ENCODE measurements around the gene SYNE1.
A peak's percentile ranks its signal among the peaks of the same experiment; 100 is the strongest.
"Not testable (repeated sequence)": the region's sequence is repeated elsewhere in the genome, so short reads cannot be mapped to it uniquely, and the experiment has no call there.

Gene SYNE1

GRCh38 chr6:152566103-152566875 is 70.9 kb downstream of the SYNE1 start:
- no peak for FAIRE-seq

- no peak for FAIRE-seq
Observed at GRCh38 chr6:152563177-152563576, 74.0 kb downstream of the SYNE1 start.

- not testable (repeated sequence) for FAIRE-seq
Observed at GRCh38 chr6:152558798-152559197, 78.4 kb downstream of the SYNE1 start.

GRCh38 chr6:152557502-152557901 is 79.7 kb downstream of the SYNE1 start:
- FAIRE-seq = no peak

- no peak for FAIRE-seq
Observed at GRCh38 chr6:152554851-152555250, 82.3 kb downstream of the SYNE1 start.

- FAIRE-seq = peak; percentile 75
Observed at GRCh38 chr6:152552616-152553209, 84.4 kb downstream of the SYNE1 start.

GRCh38 chr6:152543519-152543918 is 93.6 kb downstream of the SYNE1 start:
- FAIRE-seq = no peak

GRCh38 chr6:152540381-152540780 is 96.8 kb downstream of the SYNE1 start:
- FAIRE-seq = no peak

- no peak for FAIRE-seq
Observed at GRCh38 chr6:152534541-152534940, 102.6 kb downstream of the SYNE1 start.

GRCh38 chr6:152532556-152533422 is 104.4 kb downstream of the SYNE1 start:
- no peak for FAIRE-seq

GRCh38 chr6:152531659-152532058 is 105.5 kb downstream of the SYNE1 start:
- FAIRE-seq = no peak

GRCh38 chr6:152529369-152529768 is 107.8 kb downstream of the SYNE1 start:
- FAIRE-seq = no peak

GRCh38 chr6:152514120-152514519 is 123.0 kb downstream of the SYNE1 start:
- not testable (repeated sequence) for FAIRE-seq

- FAIRE-seq = no peak
Observed at GRCh38 chr6:152509916-152510315, 127.2 kb downstream of the SYNE1 start.

GRCh38 chr6:152508477-152508876 is 128.7 kb downstream of the SYNE1 start:
- FAIRE-seq = no peak

GRCh38 chr6:152503546-152503945 is 133.6 kb downstream of the SYNE1 start:
- no peak for FAIRE-seq

GRCh38 chr6:152502421-152503188 is 134.6 kb downstream of the SYNE1 start:
- FAIRE-seq = no peak

- FAIRE-seq = no peak
Observed at GRCh38 chr6:152499931-152500330, 137.2 kb downstream of the SYNE1 start.

- FAIRE-seq = no peak
Observed at GRCh38 chr6:152496731-152497130, 140.4 kb downstream of the SYNE1 start.

GRCh38 chr6:152495456-152495855 is 141.7 kb downstream of the SYNE1 start:
- not testable (repeated sequence) for FAIRE-seq

GRCh38 chr6:152492281-152492680 is 144.9 kb downstream of the SYNE1 start:
- FAIRE-seq = not testable (repeated sequence)

- not testable (repeated sequence) for FAIRE-seq
Observed at GRCh38 chr6:152491501-152491900, 145.7 kb downstream of the SYNE1 start.

- FAIRE-seq = not testable (repeated sequence)
Observed at GRCh38 chr6:152490971-152491378, 146.2 kb downstream of the SYNE1 start.
